Jurkat, Clone E6-1 (cell line): ENCODE data around the gene NTF3.

Experiments
- DNase-seq: peaks from one replicate; pipeline ENCODE4 v3.0.0-alpha.2; 2011; ENCODE audit warnings: low read depth, low spot score
- H3K4me3 ChIP-seq: 2 replicates; pipeline ENCODE4 v1.5.1; 2011; ENCODE audit warnings: mild to moderate bottlenecking, low read length, control low read depth, moderate library complexity

The NTF3 gene

GRCh38 chr12:5505751-5506150 is 73.8 kb downstream of the NTF3 start:
- no peak overlapping the region for H3K4me3 ChIP-seq
- no peak for DNase-seq

GRCh38 chr12:5506295-5506694 is 74.4 kb downstream of the NTF3 start:
- H3K4me3 ChIP-seq, result no peak overlapping the region
- no peak for DNase-seq

DNA sequence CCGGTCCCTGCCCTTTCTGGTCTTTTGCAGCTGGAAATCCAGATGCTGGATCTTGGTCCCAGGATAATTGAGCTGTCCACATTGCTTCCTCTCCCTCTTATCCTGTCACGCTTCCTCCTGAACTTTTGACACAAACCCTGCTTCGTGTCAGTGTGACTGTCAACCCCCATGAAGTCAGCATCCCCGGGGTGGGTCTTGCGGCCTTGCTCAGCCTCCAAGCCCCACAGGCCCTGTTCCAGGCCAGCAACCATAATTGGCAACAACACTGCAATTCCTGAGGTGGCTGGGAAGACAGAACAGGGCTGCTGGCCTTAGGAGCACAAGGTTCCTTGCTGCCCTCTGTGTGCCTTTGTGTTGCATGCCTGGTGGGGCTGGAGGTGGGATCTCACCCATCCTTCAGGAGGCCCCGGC is 74.9 kb downstream of the NTF3 start:
- DNase-seq, result no peak

GRCh38 chr12:5507401-5507935 is 75.6 kb downstream of the NTF3 start:
- no peak for DNase-seq
- H3K4me3 ChIP-seq, result no peak overlapping the region

More for the DNA sequence above, 74.9 kb downstream of the NTF3 start:
- H3K4me3 ChIP-seq, result no peak overlapping the region

DNA sequence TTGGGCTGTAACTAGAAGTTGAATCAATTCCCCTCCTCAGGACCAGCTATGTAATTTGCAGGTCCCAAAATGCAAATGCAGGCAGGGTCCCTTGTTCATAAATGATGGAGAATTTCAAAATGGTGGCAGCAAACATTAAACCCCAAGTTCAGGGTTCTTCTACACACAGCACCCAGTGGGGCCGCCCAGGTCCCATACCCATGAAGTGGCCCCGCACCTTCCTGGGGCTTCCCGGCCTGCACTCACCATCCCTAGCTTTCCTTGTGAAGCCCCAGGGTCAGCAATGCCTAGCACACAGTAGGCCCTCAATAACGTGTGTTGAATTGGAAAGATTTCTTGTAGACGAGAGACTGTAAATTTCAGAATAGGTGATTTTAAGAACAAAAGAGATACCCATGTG is 76.0 kb downstream of the NTF3 start:
- no peak overlapping the region for H3K4me3 ChIP-seq
- DNase-seq, result no peak

- DNase-seq, result no peak
These were observed 77.2 kb downstream of the NTF3 start for GRCh38 chr12:5509102-5509501.

DNA sequence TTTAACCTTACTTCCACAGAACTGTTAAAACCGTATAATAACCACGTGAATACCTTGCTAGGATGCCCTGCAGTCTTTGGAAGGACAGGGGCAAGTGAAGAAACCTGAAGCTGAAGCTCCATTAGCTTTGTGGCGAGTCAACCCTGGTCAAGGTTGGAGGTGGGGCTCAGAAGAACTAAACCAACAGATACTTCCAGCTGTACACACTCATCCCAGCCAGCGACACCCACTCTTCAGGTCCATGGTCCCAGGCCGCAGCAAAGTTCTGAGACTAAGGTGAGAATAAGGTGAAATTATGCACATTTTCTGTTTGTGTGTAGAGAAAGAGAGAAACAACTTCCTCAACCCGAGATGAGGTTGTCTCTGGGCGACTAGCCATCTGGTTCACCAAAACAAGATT is 77.6 kb downstream of the NTF3 start:
- no peak overlapping the region for H3K4me3 ChIP-seq
- DNase-seq, result no peak

More at GRCh38 chr12:5509102-5509501, 77.2 kb downstream of the NTF3 start:
- no peak overlapping the region for H3K4me3 ChIP-seq

DNA sequence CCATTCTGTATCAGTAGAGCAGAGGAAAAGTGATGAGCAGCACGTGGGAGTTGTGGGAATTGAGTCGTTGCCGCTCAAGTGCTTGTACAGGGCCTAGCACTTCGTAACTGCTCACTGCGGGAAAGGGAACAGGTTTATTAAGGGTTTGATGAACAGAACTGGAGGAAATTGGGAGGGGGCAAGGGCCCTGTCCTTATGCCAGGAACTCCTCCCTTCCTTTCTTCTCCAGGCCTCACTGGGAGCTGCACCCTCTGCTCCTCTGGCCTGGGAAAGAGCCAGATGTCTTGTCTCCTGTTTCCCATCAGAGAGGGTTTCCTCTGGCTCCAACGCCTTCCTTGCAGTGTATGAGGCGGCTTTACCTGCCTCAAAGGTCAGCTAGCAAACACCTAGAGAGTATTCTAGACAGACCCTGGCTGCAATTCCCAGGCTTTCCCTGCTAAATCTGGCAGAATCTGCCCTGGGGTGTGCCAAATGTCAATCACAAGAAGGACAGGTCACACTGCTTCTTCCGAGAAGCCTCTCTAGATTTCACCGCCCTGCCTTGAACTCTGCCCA is 78.4 kb downstream of the NTF3 start:
- DNase-seq, result no peak
- no peak overlapping the region for H3K4me3 ChIP-seq

DNA sequence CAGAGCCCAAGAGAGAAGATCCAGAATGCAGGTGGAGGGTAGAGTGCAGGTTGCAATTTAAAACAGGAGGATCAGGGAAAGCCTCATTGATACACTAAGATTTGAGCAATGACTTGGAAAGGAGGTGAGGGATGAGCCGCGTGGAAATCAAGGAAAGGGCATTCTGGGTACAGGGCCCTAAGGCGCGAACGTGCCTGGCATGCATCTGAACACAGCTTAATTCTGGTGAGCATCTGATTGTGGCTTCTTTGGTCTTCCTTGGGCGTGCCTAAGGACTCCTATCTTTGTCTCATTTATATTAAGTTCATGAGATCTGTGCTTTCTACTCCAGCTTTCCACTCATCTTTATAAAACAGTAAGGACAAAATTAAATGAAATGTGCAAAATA is 79.3 kb downstream of the NTF3 start:
- no peak overlapping the region for H3K4me3 ChIP-seq
- no peak for DNase-seq

GRCh38 chr12:5511644-5512600 is 80.0 kb downstream of the NTF3 start:
- DNase-seq, result no peak
- H3K4me3 ChIP-seq, result no peak overlapping the region

GRCh38 chr12:5512601-5512970 is 80.7 kb downstream of the NTF3 start:
- H3K4me3 ChIP-seq, result no peak overlapping the region
- DNase-seq, result no peak

DNA sequence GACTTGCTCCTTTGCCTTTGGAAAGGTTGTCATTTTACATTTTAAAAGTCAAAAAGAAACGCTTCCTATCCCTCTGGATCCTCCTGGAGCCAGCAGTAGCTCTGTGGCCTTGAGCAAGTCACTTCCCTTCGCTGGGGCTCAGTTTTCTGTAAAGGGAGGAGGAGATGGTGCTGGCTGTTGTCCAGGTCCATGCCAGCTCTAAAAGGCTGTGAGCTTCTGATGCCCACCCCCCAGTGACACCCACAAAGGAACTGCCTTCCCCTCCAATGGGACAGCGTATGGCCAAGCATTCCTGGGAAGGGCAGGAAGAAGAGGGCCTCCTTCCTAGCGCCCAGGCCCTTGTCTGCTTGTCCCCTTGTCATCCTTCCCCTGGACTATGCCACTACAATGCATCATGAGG is 81.5 kb downstream of the NTF3 start:
- no peak overlapping the region for H3K4me3 ChIP-seq
- no peak for DNase-seq

- DNase-seq, result no peak
- no peak overlapping the region for H3K4me3 ChIP-seq
These were observed 82.1 kb downstream of the NTF3 start for GRCh38 chr12:5514016-5514415.

- H3K4me3 ChIP-seq, result no peak overlapping the region
- no peak for DNase-seq
These were observed 82.6 kb downstream of the NTF3 start for GRCh38 chr12:5514545-5514944.

DNA sequence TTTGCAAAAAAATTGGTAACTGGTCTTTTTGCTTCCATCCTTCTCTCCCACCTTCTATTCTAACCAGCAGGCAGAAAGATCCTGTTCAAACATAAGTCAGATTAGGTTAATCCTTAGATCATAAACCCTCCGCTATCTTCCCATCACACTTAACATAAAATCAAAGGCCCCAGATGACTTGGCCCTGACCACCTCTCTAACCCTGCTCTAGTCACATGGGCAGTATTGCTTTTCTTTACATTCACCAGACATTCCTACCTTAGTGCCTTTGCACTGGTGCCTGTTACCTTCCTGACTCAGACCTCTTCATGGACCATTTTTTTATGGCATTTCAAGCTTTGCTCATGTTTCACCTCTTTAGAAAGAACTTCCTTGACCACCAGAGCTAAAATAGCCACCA is 83.5 kb downstream of the NTF3 start:
- H3K4me3 ChIP-seq, result no peak overlapping the region
- no peak for DNase-seq

DNA sequence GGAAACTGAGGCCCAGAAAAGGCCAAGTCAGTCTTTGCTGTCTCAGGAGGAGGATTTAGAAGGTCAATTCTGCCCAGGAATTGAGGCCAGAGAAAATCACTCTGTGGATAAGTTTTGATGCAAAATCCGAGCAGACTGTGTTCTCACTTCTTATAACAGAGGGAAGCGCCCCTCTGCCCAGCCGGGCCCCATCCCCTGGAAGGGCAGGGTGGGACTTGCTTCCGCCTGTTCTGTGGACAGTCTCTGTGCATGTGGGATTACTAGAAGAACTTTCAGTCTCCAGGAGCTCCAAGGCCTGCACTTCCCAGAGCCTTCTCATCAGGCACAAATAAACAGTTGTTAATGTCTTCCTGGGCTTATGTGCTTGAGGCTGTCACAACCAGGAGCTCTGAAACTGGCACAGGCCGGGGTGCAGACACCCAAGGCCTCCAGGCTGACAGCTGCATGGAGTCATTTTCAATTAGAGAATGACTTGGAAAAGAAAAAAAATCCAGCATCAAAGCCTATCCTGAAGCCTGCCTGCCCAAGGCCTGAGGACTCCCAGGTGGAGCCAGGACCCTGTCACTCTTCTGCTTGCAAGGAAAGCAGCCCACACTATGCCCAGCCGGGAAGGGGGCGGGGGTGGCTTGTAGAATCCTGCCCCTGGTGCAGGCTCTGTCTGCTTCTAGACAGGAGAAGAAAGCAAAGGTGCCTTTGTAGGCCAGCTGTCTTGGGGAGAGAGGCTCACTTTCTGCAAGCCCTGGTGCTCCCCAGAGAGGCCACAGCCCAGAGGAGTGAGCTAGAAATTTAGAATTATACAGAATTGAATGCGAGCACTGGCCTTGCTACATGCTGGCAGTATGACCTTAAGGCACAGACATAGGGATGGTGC is 84.7 kb downstream of the NTF3 start:
- H3K4me3 ChIP-seq, result no peak overlapping the region
- no peak for DNase-seq

DNA sequence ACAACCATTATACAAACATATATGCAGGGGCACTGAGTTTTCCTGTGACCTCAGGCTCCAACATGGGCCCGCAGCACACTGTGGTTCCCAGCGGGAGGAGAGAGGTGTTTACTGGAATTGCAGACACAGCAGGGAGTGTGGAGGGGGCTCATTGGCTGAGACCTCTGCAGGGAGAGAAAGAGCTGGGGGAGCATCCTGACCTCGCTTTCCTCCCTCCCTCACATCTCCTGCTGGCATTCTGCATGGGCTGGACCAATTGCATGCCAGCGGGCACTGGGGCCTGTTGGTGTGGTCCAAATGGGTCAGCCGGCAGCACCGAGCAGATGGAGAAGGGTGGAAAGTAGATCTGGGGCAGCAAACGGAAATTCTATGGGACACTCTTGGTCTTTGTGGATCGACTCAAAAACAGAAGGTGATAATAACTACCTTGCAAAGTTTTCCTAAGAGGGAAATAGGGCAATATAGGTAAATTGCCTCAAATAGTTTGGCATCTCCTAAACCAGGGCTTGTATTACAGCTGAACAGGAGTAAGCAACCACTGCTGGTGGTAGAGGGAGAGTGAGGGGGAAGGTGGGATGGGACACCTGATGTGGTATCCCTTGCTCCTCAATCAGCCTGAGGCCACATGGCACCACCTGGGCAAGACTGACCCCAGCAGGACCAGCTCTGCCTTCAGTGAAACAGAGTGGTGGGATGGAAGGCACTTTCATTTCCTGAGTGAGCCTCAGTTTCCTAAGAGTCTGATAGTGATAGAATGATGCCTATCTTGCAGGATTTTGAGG is 86.9 kb downstream of the NTF3 start:
- no peak for DNase-seq
- H3K4me3 ChIP-seq, result no peak overlapping the region

GRCh38 chr12:5520037-5520436 is 88.1 kb downstream of the NTF3 start:
- no peak overlapping the region for H3K4me3 ChIP-seq
- DNase-seq, result no peak

GRCh38 chr12:5520831-5521230 is 88.9 kb downstream of the NTF3 start:
- DNase-seq, result no peak
- H3K4me3 ChIP-seq, result no peak overlapping the region
